ENCODE data around the gene BRAT1.
"Not testable (repeated sequence)": the region's sequence is repeated elsewhere in the genome, so short reads cannot be mapped to it uniquely, and the experiment has no call there.

Gene BRAT1

DNA sequence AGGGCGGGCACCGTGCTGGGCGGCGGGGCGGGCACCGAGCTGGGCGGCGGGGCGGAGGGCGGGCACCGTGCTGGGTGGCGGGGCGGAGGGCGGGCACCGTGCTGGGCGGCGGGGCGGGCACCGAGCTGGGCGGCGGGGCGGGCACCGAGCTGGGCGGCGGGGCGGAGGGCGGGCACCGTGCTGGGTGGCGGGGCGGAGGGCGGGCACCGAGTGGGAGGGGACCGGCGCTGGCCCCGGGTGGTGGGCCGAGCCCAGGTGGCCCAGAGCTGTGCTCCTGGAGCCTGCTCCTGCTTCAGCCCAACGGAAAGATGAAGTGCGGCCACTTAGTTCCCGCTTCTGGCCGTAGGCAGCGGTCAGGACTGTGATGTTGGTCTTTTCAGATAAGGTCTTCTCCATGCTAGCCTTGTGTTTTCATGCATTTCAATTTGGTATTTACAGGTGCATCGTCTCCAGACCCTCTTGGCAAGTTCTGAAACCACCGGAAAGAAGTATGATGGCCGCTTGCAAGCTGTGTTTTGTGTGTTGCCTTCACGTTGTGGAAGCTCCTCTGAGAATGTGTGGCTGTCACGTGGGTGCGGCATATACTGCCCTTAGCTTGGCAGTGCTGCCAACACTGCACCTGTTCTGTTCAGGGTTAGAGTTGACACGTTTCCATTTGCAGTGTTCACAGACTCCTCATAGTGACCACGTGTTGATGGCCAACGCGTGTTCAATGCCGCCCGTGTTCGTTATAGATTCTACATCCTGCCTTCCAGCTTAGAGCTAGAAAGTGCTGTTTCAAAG, 28.7 kb upstream of the BRAT1 start:
- no peak for DNase-seq

DNA sequence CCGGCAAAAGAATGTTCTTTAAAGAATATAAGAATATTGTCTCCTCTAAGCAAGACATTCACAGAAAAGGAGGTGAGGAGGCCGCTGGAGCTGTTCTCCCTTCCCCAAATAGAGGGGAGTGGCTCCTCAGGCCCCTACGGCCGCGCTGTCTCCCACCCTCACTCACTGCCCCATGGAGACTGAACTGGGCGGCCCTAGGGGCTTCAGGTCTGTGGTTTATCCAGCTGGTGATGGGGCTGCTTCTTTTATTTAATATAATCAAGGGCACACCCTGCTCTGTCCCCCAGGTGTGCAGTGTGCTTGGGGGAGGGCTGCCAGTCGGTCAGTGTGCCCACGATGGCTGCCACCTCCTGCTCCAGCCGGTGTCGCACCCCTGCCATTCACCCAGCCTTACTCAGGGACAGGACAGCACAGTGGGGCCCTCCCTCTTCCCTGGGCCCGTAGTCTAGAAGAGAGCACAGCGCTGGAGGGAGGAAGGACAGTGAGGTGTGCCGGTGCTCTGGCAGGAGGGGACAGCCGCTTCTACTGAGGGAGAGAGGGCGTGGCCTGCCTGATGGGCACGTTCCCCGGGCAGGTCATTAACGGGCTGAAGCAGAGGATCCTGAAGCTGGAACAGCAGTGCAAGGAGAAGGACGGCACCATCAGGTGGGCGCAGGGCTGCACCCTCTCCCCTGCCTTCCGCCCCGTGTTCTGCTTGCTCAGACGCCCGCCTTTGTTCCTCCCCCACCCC, 26.8 kb upstream of the BRAT1 start:
- no peak for DNase-seq

DNA sequence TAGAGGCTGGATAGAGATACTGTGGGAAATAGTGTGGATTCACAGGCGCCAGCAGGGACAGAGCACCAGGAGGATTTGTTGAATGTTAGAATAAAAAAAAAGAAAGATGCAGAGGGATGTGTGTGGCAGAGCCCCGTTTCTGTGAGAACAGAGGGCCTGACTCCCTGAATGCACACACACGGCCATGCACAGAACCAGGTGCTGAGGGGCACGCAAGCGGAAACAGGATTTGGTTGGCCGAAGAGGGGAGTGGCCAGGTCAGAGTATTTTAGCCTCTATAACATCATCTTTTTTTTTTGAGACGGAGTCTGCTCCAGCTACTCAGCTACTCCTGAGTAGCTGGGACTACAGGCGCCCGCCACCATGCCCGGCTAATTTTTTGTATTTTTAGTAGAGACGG, 25.3 kb upstream of the BRAT1 start:
- DNase-seq: no peak

DNA sequence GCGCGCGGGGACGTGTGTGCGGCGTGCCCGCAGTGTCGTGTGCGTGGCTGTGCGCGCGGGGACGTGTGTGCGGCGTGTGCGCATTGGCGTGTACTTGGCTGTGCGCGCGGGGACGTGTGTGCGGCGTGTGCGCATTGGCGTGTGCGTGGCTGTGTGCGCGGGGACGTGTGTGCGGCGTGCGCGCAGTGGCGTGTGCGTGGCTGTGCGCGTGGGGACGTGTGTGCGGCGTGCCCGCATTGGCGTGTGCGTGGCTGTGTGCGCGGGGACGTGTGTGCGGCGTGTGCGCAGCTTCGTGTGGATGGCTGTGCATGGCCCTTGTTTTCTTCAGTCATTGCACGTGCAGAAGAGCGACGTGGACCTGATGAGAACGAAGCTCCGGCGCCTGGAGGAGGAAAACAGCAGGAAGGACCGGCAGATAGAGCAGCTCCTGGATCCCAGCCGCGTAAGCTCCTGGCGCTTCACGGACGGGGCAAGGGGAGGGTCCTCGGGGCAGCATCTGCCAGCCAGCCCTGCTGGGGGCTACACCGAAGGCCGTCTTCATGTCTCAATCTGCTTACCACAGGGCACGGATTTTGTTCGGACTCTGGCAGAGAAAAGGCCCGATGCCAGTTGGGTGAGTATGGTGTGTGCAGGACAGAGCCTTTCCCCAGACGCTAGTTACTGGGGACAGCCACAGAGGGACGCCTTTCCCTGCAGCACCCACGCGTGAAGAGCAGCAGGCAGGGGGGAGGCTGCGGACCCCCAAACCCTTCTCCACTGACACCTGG, 22.8 kb upstream of the BRAT1 start:
- DNase-seq: no peak

DNA sequence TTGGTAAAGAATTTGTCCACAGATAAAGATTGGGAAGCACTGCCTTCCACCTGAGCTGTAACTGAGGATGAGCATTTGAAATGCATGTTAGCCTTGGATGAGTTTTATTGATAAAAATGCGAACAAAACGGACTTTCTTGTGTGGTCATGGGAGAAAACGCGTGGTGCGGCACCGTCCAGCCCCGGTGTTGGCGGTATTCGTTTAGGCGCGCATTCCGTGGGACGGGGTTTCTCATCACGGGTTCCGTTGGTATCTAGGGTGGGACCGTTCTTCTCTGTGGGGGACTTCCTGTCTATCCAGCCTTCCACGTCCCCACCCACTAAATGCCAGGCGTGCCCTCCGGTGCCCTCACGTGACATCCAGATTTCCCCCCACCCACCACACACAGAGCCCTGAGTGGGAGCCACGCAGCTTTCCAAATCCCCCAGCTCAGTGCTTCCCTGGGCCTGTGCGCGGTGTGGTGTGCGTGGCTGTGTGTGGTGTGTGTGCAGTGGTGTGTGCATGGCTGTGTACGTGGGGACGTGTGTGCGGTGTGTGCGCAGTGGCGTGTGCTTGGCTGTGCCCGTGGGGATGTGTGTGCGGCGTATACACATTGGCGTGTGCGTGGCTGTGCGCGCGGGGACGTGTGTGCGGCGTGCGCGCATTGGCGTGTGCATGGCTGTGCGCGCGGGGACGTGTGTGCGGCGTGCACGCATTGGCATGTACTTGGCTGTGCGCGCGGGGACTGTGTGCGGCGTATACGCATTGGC, 21.6 kb upstream of the BRAT1 start:
- DNase-seq: no peak

DNA sequence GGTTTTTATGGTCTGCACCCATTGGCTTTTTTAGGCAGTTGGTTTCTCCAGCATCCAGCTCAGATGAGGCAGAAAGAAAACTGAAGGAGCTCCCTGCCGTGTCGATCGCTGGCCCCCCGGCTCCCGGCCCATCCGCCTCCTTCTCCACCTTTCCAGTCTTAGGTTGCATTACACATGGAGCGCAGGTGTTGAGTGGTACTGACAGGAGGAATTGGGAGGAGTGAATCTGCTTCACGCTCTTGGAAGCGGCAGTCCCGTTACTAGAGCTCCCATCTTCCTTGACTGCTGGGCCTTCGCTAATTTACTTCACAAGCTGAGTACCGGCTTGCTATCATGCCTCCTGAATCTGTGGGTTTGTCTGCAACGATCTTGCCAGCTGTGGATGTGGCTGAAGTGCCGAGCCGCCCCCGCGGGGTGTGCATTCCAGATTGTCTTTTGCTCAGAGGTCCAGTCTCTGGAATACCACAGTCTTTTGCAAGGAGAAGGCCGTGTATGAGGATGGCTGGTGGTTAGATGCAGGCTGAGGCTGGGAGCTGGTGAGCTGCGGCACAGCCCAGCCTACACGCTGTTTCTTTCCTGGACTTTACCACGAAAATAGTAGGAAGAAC, 20.5 kb upstream of the BRAT1 start:
- no peak for DNase-seq

DNA sequence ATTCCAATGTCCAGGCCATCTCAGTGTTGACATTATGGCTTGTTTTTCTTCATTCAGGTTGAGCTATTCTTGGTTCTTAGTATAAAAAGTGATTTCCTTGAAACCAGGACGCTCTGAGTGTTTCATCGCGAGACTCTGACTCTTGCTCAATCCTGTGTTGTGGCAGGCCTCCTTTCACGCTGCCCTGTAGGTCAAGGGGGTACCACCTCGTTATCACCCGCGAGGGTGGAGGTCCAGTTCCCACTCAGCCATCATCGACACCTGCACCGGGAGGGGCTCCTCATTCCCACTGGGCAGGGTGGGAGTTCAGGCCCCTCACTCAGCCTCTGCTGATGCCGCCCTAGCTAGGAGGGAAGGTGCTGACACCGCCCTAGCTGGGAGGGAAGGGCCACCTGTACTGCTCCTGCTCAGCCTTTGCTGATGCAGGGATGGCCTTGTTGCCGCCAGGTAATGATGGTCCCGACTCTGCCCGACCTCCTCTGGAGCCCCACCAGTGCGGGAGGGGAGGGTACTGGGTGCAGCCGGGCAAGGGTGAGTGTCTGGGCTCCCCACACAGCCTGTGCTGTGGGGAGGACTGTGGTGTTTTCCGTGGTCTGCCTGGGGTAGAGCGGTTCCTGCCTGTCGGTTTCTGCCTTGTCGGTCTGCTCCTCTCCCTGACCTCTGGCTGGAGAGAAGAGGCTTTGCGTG, 19.9 kb upstream of the BRAT1 start:
- no peak for DNase-seq

DNA sequence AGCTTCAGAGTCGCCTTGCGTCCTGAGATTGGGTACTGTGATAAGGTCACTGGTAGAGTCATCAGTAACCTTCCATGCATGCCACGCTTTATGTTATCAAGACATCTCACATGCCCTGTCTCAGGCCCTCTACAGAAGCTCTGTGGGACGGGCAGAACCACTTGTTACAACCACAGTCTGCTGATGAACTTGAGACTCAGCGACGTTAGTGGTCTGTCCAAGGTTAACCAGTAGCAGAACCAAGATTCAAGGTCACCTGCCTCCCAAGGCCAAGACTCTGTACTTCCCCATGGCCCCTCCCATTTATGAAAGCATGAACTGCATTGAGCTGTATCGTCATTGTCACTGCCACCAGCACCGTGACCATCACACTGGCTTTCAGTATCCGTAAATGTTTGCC, 18.4 kb upstream of the BRAT1 start:
- DNase-seq: no peak

DNA sequence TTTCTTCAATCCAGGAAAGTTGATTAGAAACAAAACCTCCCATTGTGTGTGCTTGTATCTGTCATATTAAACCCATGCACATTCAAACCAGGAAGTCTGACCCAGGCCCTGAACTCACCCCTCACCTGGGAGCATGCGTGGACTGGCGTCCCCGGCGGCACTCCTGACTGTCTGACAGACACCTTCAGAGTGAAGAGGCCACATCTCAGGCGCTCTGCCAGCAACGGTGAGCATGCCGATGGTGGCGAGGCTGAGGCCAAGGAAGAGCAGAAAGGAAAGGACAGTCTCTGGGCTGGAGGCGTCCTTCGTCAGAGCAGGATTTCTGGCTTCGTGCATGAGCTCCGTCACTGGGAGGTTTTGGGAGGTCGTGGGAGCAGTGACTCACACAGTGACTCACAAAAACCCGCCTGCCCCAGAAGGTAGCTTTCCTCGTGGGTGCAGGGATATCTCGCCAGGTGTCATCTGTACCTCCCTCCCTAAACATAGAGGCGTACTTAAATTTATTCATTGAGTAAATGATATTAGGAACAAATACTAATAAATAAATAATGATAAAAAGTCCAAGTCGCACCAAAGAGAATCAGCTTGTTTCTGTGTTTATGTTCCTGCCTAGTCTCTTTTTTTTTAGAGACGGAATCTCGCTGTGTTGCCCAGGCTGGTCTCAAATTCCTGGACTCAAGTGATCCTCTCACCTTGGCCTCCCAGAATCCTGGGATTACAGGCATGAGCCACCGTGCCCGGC, 16.9 kb upstream of the BRAT1 start:
- no peak for DNase-seq

DNA sequence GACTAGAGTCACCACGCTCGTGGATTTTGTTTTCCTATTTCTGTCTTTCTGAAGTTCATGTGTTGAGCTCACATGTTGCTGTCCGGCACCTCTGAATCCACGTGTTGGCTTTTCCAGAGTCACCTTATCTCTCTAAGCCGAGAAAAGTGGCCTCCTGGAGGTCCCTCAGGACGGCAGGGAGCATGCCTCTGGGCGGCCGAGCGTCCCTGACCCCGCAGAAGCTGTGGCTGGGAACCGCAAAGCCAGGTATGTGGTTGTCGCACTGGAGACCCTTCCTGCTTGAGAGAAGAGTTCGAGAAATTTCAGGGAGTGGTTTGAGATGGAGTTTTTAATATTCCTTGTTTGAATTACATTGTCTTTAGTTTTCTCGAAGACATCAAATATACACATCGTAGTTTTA, 16.1 kb upstream of the BRAT1 start:
- DNase-seq: no peak

DNA sequence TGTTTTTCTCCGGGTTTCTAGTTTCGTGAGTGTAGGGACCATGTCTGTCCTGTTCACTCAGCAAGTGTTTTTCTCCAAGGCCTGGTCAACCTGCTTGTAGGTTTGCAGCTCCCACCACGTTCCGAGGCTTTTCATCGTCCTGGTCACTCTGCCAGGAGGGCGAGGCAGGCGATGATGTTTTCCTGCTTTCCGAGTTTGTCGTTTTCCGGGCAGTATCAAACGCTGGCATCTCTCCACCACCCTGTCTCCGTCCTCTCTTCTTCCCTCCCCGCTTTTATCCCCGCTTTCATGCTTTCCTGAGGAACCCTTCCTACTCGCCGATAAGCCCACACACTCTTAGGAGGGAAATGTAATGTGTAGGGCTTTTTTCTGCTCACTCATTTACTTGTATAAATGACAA, 14.7 kb upstream of the BRAT1 start:
- DNase-seq: no peak

DNA sequence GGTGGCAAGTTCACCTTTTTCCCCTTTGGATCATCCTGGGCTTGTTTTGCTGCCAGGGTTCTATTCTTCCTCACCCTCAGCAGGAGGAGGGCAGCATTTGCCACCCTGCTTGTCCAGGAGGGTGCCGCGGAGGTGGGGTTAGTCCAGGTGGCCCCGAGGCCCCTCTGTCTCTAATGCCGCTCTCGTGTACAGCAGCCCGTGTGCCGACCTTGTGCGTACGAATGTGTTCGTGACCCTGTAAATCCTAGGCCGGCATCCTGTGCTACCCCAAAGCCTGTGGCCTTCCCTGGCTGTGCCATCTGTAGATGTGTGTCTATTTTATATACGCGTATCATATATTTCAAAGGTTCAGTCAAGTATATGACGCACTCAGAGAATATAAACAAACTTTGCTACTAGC, 14.1 kb upstream of the BRAT1 start:
- no peak for DNase-seq

DNA sequence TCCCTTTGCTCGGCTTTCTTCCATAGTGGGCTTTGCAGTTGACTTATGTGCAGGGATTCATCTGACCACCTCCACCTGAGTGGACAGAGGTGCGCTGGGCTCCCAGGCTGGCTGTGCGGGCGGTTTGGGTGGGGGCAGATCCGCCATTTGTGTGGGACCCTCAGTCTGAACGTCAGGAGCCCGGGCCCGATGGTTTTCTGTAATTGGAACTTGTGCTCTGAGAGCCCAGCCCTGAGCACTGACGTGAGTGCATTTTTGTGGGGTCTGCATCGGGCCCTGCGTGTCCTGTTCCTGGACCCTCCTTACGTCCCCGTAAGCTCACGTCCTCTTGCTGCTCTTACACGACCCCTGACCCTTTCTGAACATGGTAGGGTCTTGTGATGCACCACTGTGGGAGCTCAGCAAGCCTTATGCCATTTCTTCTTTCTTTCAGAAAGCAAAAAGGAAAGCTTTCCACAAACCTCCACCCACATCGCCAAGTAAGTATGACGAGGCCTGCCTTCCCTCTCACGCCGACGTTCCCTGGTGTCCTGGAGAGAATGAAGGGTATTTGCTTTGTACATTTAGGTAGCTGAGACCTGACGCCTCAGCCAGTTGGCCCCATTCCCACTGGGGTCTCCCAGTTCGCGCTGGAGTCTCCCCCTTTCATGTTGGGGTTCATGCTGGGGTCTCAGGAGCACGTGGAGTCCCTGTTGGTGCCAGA, 13.3 kb upstream of the BRAT1 start:
- DNase-seq: no peak

DNA sequence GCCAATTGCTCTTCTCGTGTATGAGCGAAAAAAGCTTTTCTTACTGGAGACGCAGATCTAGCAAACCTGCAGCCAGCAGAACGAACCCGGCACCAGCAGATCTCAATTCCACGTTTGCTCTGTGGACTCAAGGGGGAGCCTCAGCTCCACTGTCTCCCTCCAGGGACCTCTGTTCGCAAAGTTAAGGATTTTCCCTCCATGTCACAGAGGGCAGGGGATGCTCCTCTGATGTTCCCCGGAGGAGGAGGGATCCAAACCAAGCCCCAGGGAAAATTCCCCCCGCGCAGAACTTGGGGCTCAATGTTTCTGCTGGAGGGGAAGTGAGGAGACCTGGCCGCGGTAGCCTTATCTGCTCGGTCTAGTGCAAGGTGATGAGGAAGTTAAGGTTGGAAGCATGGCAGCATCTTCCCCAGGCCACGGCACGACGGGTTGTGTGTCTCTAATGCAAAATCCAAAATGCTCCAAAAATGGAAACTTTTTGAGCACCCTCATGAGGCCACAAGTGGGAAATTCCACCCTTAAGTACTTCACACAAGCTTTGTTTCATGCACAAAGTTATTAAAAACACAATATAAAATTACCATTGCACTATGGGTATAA, 12.5 kb upstream of the BRAT1 start:
- DNase-seq: peak; percentile 49

DNA sequence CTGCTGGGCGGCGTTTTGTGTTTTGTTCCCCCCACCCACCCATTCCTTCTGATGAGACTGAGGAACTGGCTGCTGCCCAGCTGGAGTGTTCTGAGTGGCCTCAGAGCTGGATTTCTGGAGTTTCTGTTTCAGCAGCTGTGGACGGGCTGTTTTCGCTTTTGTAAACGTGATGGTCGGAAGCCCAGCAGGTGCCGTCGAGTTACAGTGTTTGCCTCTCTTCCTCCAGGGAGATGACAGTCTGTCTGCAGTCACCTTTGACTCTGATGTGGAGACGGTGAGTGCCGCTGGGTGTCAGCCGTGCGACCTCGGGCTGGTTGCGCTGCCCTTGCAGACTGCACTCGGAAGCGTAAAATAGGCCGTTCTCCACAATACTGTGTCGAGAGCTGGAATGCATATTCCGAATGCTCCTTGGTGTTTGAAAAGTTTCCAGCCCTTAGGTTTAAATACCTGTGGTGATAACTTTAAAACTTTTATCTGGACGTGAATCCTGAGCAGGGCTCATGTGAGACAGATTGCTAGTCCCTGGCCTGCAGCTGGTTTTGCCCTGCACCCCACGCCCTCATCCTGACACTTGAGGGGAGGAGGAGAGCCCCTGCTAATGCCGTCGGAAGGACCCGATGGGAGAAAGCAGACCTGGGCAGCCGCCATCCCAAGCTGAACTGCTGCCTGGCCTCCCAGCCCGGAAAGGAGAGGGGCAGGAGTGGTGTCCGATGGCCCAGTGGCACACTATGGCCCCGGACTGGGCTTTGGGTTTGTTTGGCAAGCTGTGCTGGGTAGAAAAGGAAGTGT, 11.8 kb upstream of the BRAT1 start:
- peak; percentile 66 for DNase-seq

DNA sequence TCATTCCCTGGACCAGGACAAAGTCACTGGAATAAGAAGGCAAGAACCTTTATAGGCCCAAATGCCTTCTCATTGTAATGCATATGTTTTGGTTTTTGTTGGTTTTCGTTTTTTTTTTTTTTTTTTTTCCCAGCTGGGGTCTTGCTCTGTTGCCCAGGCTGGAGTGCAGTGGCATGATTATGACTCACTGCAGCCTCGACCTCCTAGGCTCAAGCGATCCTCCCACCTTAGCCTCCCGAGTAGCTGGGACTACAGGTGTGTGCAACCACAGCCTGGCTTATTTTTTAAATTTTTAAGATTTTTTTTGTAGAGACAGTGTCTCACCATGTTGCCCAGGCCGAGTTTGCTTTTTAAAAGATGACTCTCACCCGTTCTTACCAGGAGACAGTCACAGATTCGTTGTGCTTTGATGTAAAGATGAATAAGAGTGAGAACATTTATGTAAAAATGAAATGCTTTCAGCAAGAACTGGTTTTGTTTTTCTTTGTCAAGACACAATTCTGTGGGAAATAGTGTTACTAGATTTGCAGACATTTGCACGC, 11.1 kb upstream of the BRAT1 start:
- no peak for DNase-seq

DNA sequence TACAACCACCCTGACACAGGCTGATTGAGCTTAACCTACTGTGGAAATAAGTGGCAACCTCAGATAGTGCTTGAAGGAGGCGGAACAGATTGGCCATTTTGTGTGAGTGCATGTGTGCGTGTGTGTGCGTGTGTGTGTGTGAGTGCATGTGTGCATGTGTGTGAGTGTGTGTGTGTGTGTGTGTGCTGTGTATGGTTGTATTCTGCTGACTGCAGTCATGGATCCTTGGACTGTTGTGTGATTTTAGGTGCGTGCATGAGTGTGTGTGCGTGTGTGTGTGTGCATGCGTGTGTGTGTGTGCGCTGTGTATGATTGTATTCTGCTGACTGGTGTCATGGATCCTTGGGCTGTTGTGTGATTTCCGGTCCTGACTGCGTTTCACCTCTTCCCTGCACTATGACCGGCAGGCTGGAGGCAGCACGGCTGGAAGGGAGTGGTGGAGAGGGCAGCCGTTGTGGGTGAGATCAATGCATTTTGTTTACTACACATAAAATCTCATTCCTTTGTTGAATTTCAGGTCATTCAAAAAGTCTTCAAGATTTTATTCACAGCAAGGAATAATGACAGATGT, 9.7 kb upstream of the BRAT1 start:
- no peak for DNase-seq

DNA sequence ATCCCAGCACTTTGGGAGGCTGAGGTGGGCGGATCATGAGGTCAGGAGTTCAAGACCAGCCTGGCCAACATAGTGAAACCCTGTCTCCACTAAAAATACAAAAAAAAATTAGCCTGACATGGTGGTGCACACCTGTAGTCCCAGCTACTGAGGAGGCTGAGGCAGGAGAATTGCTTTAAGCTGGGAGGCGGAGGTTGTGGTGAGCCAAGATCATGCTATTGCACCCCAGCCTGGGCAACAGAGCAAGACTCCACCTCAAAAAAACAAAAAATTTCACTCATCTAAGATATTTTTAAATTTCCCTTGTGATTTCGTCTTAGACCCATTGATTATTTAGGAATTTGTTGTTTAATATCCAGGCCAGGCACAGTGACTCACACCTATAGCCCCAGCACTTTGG, 8.6 kb upstream of the BRAT1 start:
- DNase-seq: not testable (repeated sequence)
